Medulla oblongata (tissue), 1 donor: ENCODE measurements around the gene SKIDA1.
"Not testable (repeated sequence)": the region's sequence is repeated elsewhere in the genome, so short reads cannot be mapped to it uniquely, and the experiment has no call there.

ENCODE experiments used
- DNase-seq: peaks from one replicate; pipeline ENCODE4 v3.0.0-alpha.2; 2015; ENCODE audit errors: extremely low spot score

Gene SKIDA1

DNA sequence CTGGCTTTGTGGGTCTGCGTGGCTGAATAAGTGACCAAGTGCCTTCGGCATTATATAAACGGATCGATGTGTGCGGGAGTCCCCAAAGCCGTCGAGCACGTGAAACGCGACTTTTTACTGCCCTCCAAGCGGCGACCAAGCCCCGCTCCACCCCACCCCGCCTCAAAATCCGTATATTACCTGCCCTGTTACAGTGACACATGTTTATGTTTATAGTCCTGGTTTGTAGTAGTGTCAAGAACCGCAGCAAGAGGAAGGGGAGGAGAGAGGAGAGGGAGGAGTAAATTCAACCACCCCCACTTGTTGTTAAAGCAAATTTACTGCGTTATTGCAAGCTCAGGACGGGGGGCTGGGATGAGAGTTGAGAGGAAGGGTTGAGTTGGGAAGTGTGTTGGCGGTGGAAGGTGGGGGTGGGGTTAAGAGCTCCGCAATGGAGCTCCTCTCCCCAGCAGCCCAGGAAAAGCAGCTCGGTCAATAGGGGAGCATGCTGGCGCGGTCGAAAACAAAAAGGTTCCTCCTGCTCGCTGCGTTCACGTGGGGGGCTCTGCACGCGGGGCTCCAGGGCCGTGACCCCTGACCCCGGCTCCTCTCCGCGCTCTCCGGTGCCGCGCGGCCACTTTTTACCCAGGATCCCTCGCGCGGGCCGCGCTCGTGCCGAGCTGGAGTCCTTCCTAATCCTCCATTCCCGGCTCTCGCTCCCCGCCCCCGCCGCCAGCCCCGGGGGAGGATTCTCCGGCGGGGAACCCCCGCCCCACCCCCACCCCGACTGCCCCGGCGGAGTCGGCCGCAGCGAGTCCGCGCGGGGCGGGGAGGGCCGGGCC is at the start of gene SKIDA1:
Gene SKIDA1 (minus strand): TSS at position 316 of the 821 bp plus-strand sequence. CDS start 7,860 bp downstream, outside the sequence.
- DNase-seq = peak; percentile 77

DNA sequence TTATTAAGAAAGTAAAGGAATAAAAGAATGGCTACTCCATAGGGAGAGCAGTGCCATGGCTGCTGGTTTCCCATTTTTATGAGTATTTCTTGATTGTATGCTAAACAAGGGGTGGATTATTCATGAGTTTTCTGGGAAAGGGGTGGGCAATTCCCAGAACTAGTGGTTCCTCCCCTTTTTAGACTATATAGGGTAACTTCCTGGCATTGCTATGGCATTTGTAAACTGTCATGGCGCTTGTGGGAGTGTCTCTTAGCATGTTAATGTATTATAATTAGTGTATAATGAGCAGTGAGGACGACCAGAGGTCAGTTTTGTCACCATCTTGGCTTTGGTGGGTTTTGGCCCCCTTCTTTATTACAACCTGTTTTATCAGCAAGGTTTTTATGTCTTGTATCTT is 49.0 kb upstream of the SKIDA1 start:
- not testable (repeated sequence) for DNase-seq

DNA sequence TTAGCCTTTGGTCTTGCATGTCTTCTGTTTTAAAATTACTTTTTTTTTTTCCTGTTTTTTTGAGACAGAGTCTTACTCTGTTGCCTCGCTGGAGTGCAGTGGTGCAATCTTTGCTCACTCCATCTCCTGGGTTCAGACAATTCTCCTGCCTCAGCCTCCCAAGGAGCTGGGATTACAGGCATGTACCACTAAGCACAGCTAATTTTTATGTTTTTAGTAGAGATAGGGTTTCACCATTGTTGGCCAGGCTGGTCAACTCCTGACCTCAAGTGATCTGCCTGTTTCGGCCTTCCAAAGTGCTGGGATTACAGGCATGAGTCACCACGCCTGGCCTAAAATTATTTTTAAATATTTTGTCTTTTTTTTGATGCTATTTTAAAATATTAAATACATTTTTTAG is 47.1 kb upstream of the SKIDA1 start:
- DNase-seq = no peak

DNA sequence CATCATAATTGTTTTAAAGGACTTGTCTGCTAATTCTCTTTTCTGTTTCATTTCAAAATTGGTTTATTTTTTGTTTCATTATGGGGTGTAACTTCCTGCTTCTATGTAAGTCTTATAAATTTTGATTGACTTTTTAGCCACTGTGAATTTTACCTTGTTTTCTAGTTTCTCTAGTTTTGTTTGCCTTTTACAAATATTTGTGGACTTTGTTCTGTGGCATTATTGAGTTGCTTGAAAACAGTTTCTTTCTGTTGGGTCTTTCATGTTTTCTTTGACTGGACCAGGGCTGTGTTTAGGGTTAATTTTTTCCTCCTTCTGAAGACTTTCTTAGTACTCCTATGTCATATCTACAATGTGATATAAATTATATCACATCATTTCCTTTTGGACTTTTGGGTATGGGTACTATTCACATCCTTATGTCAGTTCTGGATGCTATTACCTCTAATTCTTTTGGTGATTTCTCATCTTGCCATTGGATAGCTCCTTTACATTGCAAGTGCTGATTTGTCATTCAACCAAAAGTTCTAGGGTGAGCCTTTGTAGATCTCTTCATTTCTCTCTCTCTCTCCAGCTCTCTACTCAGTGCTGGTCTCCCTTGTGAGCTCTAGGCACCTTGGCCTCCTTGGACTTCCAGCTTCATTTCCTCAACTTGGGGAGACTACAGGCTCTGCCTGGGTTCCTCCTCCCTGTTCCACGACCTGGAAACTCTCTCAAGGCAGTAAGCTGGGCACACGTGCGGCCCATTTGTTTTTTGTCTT is 45.5 kb upstream of the SKIDA1 start:
- DNase-seq = no peak

DNA sequence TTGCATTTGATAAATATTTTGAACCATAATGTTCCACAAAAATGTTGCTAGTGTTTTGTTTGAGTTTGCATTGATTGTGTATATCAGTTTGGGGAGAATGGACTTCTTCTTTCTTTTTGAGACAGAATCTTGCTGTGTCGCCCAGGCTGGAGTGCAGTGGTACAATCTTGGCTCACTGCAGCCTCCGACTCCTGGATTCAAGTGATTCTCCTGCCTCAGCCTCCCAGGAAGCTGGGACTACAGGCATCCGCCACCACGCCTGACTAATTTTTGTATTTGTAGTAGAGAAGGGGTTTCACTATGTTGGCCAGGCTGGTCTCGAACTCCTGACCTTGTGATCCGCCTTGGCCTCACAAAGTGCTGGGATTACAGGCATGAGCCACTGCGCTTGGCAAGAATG is 33.5 kb upstream of the SKIDA1 start:
- DNase-seq = not testable (repeated sequence)

DNA sequence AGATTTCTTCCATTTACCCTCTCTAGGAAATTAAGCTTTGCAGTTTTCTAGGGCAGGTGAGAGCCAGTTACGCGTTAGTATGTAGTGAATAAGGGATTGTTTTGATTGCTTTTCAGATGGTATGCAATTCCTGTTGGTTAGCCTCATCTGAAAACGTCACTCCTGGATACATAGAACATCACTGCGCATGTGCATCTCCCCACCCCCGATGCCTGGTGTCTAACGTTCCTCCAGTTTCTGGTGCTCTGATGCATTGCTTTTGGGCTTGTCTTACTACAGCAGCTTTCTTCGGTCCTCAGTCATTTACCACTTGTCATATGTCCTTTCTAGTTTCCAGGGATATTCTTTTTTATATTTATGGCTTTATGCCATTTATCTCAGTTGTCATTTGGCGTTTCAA is 31.0 kb upstream of the SKIDA1 start:
- no peak for DNase-seq

DNA sequence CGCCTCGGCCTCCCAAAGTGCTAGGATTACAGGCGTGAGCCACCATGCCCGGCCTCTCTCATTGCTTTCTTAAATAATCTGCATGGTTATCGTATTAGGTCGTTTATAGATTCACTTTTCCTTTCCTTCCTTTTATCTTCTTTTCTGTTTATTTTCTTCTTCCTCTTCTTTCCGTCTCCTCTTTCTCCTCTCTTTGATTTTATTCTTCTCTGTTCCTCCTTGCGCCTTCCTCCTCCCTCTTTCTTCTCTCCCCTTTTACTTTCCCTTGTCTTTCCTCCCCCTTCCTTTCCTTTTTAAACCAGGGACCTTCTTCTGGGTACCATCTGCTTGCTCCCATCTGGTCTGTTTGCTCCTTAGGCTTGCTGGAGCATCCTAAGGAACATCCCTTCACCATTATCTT is 27.2 kb upstream of the SKIDA1 start:
- no peak for DNase-seq

DNA sequence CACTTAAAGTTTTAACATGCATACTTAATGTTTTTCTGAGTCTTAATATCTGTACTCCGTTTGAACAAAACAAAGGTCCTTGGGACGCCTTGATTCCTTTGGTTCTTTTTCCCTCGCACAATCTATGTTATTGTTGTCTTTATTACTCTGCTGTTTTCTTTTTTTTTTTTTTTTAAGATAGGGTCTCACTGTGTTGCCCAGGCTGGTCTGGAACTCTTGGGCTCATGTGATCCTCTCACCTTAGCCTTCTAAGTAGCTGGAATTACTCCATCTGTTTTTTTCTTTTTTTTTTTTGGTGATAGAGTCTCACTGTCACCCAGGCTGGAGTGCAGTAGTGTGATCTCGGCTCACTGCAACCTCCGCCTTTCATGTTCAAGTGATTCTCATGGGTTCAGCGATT is 21.8 kb upstream of the SKIDA1 start:
- no peak for DNase-seq

DNA sequence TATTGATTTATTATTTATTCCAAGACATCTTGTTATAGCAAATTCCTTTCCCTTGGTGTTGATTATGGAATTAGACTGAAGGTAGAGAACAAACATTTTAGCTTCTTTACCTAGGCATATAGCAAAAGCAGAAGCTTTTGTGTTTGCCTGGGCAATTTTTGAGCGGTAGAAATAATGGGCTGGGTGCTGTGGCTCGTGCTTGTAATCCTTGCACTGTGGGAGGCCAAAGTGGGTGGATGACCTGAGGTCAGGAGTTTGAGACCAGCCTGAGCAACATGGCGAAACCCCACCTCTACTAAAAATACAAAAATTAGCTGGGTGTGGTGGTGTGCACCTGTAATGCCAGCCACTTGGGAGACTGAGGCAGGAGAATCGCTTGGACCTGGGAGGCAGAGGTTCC is 15.2 kb upstream of the SKIDA1 start:
- DNase-seq = not testable (repeated sequence)

DNA sequence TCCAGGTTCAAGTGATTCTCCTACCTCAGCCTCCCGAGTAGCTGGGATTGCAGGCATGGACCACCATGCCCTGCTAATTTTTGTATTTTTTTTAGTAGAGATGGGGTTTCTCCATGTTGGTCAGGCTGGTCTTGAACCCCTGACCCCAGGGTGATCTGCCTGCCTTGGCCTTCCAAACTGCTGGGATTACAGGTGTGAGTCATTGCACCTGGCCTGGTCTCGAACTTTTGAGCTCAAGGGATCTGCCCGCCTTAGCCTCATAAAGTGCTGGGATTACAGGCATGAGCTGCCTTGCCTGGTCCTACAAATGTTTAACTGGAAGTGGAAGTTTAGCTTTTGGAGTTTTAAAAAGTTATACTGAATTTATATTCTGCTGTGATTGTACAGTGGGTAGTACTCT is 11.4 kb upstream of the SKIDA1 start:
- no peak for DNase-seq

DNA sequence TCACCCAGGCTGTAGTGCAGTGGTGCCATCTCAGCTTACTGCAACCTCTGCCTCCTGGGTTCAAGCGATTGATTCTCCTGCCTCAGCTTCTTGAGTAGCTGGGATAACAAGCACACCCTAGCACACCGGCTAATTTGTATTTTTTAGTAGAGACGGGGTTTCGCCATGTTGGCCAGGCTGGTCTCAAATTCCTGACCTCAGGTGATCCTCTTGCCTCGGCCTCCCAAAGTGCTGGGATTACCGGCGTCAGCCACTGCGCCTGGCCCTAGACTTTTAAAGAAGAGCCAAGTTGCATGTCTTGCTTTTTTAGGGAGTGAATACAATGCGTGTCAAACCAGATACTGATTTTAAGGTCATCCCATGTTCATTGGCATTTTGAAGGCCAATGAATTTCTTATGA is 10.5 kb upstream of the SKIDA1 start:
- DNase-seq = not testable (repeated sequence)

DNA sequence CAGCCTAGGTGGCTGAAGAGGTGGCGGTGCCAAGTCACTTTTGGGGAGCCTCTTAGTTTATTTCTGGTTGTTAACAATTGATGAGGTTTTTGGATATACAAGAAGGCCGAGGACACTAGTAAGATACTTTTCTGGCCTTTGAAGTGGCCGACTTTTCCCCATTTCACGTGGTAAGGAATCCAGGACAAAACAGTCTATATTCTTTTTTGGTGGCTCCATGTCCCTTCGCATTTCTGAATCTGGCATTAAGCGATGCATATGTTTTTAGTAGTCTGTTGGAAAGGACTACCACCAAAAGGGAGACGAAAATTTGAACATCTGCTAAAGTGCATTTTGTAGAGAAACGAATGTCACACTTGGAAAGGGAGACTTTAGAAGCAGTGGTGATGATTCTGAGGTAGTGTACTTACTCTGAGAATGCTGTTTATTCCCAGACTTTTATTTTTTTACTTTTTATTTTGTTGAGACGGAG is 10.0 kb upstream of the SKIDA1 start:
- no peak for DNase-seq

DNA sequence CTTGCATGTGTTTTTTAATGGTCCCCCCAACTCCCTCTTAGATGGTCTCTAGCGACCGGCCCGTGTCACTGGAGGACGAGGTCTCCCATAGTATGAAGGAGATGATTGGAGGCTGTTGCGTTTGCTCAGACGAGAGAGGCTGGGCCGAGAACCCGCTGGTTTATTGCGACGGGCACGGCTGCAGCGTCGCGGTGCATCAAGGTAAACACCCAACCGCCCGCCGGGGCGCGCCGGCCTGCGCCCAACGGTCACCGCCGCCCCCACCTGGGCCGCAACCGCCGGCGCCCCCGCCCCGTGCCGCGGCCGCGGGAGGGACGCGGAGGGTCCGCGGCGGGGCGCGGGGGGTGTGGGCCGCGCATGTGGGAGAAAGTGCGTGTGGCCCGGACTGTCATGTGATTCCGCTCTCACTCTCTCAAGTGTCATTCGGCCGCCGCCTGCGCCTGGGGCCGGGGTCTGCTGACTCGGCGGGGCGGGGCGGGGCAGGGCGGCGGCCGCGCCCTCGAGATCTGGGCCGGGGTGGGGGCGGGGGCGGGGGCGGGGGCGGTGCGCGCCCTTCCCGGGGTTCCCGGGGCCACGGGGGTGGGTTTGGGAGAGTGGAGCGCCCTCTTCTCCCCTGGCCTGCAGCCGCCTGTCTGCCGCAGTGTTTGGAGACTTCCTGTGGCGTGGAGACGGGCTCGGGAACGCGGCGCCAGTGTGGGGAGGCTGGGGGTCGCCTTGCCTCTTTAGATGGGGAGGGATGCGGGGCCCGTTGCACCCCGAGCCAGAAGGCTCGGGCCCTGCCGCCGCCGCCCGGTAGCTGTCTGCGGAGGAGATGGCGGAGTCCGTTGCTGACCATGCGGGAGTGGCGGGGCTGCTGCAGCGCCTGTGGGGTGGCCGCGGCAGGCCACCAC is 9.4 kb upstream of the SKIDA1 start:
- DNase-seq = no peak

DNA sequence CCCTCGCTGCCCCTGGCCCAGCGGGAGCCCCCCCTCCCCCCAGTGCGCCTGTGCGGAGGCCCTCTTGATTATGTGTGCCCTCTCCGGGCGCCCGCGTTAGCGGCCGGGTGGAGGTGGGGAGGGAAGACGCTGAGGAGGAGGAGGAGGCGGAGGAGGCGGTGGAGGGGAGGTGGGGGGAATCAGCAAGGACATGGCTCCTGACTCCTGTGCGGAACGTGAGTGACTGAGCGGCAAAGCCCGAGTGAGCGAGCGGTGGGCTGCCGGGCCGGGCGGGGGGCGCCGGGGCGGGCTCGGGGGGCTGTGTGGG is 8.8 kb upstream of the SKIDA1 start:
- DNase-seq = no peak

DNA sequence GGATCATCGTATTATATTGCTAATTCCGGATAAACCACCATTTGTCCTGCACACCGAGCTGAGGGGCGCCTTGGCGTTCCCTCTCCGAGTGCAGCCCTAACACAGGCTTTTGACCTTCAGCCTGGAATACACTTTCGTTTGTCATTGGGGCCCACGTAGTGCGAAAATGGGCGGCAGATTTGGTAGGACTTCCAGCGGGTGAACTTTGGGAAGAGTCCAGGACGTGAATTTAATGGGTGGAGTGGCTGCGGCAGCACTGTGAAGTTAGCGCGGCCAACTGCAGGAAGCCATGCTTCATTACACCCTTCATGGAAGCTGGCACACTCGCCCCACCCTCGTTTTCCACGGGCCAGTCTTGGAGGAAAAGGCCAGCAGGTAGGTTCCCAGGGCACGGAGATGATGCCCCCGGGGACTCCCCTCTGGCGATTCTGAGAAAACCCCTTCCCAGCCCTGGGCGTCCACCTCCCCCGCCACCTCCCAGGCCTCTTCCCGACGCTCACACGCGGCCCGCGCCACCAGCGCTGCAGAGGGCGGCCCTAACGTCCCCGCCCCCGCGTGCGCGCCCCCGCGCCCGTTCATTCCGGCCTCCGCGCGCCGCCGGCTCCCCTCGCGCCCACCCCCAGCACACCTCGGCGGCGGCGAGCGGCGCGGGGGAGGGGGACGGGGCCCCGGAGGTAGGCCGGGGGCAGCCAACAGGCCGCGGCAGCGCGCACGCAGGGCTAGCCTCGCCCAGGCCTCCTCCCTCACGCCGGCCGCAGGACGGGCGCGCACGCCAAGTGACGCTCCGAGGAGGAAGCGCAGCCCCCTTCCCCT is 8.2 kb upstream of the SKIDA1 start, which contains the start of gene MLLT10:
Gene MLLT10 (plus strand): TSS at position 766 of the 813 bp plus-strand sequence. CDS start 413 bp downstream, outside the sequence.
- peak; percentile 95 for DNase-seq

DNA sequence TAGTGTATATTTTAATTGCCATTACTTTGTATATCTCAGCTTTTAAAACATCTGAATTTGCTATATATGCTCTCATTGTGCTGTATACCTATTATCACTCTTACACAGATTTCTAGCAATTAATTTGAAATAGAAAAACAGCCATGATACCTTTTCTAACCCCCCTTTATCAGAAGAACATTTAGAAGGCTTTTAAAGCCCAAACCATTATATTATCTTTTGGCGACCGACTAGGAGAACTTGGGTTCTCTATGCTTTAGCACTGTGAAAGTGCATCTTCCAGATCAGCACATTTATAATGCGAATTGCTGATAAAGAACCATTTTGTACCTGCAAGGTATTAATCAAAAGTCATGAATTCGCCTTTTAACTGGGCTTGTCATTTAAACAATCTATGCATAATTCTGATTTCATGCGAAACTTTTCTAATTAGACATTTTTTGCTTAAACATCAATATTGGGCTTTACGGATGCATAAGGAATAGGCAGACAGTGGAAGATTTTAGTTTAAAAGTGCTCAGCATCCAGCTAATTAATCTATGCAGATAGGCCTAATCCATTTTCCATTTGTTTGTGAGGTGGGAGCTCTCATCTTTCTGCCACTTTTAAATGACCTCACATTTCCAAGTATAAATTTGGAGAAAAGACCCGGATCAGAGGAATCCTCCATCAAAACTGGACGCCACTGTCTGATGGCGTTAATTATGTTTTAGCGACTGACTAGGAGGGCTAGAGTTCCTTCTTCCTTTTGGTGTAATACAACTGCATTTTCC is 7.4 kb upstream of the SKIDA1 start:
- peak; percentile 40 for DNase-seq

DNA sequence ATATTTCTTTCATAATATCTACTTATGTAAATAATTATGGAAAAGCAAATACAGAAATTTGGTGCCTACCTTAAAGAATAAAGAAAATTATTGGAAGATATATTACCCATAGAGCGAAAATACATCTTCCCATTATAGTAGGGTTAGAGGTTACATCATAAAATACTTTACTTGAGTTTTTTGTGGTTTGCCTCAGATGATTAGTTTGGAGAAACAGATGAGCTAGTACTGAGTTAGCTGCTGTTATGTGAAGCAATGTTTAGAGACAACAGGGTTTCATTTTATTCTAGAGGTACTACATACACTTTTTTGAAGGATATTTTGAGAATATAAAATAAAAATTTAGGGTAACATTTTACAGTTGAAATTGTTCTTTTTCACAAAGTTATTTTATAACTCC is 5.7 kb upstream of the SKIDA1 start:
- DNase-seq = peak; percentile 20

DNA sequence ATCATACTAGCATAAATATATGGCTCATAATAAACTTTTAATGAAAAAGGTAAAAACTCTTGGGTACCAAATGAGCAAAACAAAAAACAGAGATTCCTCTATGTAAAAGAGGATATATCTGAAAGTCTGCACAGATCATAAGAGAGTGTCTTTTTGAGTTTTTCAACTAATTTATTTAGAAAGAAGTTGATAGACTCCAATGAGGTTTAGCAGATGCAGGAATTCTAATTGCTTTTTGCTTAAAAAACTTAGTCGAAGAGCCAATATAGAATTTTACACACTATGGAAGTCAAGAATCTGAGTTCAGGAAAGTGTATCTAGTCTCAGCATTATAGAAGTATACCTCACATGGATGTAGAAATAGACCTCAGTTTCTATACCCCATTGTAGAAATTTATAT is 5.2 kb upstream of the SKIDA1 start:
- peak; percentile 20 for DNase-seq

DNA sequence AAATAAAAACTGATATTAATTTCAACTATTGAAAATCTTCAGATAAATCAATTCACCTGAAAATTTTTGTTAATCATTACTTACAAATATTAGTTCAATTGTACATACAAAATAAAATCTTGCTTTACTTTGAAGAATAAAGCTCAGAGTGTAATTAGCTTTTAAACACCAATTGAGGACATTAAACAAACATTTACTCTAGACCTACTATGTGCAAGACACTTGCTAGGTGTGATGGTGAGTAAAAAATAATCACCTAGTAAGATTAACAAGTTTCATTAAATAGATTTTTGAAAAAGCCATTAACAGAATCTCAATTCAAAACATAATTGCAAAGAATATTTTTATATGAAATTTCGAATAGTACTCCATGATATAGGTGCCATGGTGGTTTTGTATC is 4.7 kb upstream of the SKIDA1 start:
- no peak for DNase-seq
